GM18868 (cell line): ENCODE data around the gene PRDX1.
"Not testable (repeated sequence)": the region's sequence is repeated elsewhere in the genome, so short reads cannot be mapped to it uniquely, and the experiment has no call there.

Experiments
- ATAC-seq: cut with Tn5 transposase; IDR thresholded peaks from one replicate; pipeline ENCODE4 v1.9.1; 2021; ENCODE audit warnings: mild to moderate bottlenecking, moderate library complexity; ENCODE audit not compliant: unreplicated experiment

Gene PRDX1

DNA sequence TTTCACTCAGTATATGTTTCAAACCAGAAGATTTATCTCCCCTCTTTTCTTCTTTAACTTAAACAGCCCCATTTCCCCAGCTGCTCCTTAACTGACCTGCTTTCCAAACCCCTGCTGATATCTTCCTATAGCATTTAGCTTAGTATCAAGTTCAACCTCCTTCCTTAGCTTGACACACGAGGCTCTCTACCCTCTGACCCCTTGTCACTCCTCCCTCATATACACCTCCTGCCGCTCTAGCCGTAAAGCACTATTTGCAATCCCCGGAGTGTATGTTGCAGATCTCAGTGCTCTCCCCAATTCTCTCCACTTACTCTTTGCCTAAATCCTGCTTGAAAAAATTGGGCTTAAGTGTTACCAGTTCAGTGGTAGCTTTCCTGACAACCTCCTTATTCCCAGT lies 15.2 kb upstream of the PRDX1 start:
- ATAC-seq = no peak

DNA sequence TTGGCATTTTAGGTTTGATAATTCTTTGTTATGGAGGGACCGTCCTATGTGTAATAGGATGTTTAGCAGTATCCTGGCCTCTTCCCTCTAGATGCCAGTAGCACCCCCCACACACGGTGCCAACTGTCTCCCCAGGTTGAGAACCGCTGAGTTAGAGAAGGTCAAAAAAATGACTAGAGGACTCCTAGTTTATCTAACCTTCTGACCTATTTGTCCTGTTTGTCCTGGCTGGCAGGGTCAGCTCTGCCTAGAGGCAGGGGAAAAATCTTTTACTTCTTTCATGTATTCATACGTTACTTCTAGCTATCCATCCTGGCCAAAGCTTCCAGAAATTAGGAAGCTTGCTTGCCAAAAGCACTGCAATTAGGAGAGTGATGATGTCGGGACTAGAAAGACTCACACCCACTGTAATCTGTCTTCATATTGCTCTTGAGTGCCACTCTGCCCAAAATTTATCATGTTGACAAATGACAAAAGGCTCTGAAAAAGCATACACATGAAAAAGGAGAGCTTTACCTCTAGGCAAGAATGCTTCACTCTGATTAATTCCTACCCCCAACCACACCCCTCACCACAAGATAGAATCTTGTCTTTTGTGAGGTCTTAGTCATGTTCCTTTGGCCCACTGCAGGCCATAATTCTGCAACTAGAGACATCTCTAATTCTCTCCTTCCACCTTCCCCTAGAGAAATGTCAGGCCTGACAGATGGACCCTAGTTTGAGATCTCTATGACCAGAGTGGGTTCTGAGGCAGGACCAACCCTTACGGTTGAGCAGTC lies 14.5 kb upstream of the PRDX1 start:
- ATAC-seq = no peak

DNA sequence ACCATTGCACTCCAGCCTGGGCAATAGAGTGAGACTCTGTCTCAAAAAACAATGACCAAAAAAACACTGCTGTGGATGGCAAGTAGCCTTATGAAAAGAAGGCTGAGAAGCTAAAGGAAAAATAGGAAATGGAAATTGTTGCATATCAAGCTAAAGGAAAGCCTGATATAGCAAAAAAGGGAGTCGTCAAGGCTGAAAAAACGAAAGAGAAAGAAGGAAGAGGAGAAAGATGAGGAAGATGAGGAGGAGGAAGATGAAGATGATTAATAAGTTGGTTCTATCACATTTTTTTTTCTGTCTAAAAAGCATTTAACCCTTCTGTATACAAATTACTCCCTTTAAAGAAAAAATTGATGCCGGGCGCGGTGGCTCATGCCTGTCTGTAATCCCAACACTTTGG lies 10.2 kb upstream of the PRDX1 start:
- ATAC-seq = no peak

DNA sequence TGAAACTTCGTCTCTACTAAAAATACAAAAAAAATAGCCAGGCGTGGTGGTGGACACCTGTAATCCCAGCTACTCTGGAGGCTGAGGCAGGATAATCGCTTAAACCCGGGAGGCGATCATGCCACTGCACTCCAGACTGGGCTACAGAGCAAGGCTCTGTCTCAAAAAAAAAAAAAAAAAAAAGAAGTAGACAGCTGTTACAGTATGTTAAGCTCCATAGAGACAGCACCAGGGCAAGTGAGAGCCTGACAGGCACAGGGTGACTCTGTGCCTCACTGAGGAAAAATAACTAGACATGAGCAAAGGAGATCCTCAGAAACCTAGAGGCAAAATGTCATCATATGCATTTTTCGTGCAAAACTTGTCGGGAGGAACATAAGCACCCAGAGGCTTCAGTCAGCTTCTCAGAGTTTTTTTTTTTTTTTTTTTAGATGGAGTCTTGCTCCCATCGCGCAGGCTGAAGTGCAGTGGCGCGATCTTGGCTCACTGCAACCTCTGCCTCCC lies 9.0 kb upstream of the PRDX1 start:
- ATAC-seq = no peak

DNA sequence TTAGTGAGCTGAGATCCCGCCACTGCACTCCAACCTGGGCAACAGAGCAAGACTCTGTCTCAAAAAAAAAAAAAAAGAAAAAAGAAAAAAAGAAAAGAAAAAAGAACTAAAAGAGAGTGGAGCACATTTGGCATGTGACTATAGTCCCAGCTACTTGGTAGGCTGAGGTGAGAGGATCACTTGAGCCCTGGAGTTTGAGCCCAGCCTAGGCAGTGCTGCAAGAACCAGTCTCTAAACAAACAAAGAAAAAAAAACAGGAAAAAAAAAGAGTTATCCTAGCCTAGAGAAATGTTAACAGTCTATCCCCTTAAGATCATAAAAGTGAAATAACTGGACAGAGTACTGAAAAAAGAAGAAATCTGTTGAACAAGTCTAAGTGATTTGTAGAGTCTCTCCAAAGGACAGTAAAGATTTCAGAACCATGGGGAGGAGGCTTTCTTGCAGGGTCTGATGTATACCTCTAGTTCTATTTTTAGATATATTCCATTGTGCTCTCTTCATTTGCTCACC lies 4.5 kb upstream of the PRDX1 start:
- no peak for ATAC-seq

DNA sequence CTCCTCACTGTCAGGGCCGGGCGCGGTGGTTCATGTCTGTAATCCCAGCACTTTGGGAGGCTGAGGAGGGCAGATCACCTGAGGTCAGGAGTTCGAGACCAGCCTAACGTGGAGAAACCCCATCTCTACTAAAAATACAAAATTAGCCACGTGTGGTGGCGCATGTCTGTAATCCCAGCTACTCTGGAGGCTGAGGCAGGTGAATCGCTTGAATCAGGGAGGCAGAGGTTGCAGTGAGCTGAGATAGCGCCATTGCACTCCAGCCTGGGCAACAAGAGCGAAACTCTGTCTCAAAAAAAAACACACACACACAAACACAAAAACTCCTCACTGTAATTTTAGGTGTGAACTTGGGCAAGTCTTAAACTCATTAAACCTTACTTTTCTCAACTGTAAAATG lies 2.3 kb upstream of the PRDX1 start:
- ATAC-seq = not testable (repeated sequence)

DNA sequence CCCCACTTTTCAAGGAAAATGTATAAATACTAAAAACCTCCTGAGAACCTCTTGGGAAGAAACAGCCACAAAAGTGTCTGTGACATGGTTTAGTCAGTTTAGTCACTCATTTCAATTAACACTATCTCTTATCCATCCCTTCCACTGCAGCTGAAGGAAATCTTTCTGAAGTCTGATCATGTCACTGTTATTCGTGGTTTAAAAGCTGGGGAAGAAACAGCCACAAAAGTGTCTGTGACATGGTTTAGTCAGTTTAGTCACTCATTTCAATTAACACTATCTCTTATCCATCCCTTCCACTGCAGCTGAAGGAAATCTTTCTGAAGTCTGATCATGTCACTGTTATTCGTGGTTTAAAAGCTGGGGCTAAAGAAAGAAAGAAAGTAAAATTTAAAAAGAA lies 1.8 kb upstream of the PRDX1 start:
- not testable (repeated sequence) for ATAC-seq

DNA sequence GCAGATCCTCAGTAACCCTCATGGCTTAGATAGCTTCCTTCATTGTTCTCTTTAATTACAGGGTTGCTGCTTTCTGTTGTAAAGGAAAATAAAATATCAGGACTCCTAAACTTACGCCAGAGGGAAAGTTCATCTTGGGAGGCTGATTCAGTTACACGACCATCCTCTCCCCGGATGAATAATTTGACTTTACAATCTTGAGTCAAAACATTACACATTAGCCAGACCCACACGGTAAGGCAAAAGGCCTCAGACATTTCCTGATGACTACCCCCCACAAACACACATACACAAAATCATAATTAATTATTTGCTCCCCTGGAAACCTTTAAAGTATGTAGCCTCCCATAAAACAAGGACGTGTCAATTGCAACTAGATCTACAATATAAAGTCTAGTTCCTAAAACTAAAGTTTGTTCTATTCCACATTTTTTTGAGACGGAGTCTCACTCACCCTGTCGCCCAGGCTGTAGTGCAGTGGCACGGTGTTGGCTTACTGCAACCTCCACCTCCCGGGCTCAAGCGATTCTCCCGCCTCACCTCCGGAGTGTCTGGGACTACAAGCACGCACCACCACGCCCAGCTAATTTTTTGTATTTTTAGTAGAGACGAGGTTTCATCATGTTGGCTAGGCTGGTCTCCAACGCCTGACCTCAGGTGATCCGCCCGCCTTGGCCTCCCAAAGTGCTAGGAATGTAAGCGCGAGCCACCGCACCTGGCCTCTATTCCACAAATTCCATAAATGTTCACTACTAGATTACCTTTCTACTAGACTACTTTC lies 830 bp upstream of the PRDX1 start:
- ATAC-seq = no peak

DNA sequence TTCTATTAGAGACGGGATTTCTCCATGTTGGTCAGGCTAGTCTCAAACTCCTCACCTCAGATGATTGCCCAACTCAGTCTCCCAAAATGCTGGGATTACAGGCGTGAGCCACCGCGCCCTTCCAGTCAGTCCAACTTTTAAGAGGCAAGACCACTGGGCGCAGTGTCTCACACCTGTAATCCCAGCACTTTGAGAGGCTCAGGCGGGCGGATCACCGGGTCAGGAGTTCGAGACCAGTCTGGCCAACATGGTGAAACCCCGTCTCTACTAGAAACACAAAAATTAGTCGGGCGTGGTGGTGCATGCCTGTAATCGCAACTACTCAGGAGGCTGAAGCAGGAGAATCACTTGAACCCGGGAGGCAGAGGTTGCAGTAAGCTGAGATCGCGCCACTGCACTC lies 1.9 kb downstream of the PRDX1 start:
- ATAC-seq = not testable (repeated sequence)

DNA sequence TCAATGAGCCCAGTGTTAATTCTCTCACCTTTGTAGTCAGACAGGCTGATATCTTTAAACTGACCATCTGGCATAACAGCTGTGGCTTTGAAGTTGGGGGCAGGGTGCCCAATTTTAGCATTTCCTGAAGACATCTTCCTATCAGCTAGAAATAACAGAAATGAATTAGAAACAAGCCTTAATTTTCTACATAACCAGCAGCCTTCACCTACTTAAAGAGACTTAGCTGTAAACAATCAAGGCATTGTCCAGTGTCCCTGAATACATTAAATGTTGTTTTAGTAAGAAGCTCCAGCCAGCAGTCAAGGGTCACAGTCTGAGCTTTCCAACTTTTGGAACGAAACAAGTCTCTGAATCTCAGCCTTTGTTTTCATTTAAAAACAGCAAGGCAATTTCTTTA lies 2.8 kb downstream of the PRDX1 start:
- no peak for ATAC-seq

DNA sequence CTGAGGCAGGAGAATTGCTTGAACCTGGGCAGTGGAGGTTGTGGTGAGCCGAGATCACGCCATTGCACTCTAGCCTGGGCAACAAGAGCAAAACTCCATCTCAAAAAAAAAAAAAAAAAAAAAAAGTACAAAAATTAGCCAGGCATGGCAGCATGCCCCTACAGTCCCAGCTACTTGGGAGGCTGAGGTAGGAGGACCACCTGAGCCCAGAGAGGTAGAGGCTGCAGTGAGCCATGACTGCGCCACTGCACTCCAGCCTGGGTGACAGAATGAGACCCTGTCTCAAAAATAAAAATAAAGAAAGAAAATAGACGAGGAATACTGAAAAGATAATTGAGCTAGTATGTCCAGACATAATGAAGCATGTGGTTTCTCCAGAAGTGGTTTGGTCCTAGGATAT lies 3.3 kb downstream of the PRDX1 start:
- ATAC-seq = not testable (repeated sequence)

DNA sequence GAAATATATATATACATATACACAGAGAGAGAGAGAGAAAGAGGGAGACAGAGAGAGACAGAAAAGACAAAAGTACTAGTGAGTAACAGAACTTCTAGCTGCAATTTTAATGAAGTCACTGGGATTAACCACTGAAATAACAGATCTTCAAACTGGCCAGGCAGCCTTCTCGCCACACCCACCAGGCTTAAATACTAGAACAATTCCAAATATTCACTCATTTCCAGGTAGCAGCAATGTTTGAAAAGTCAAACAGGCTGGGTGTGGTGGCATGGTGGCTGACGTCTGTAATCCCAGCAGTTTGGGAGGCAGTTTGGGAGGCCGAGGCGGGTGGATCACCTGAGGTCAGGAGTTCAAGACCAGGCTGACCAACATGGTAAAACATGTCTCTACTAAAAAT lies 5.2 kb downstream of the PRDX1 start:
- no peak for ATAC-seq

DNA sequence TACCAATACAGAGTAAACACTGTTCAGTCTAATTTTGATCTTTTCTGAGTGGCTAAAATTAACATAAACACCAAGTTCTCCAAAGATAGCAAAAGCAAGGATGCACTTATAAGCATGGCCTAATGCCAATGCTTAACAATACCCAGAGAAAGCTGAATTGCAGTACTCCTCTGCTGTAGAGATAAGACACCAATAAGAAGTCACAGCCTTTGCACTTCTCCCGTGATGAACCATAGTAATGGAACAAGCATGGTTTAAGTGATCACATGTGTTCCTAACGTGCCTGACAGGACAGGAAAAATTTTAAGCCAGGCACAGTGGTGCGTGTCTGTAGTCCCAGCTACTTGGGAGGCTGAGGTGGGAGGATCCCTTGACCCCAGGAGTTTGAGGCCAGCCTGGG lies 5.6 kb downstream of the PRDX1 start:
- no peak for ATAC-seq

DNA sequence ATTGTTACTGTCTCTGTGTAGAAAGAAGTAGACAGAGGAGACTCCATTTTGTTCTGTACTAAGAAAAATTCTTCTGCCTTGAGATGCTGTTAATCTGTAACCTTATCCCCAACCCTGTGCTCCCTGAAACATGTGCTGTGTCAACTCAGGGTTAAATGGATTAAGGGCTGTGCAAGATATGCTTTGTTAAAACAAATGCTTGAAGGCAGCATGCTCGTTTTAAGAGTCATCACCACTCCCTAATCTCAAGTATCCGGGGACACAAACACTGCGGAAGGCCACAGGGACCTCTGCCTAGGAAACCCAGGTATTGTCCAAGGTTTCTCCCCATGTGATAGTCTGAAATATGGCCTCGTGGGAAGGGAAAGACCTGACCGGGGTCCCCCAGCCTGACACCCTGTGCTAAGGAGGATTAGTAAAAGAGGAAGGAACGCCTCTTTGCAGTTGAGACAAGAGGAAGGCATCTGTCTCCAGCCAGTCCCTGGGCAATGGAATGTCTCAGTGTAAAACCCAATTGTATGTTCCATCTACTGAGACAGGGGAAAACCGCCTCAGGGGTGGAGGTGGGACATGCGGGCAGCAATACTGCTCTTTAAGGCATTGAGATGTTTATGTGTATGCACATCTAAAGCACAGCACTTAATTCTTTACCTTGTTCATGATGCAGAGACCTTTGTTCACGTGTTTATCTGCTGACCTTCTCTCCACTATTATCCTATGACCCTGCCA lies 8.0 kb downstream of the PRDX1 start:
- ATAC-seq = not testable (repeated sequence)

DNA sequence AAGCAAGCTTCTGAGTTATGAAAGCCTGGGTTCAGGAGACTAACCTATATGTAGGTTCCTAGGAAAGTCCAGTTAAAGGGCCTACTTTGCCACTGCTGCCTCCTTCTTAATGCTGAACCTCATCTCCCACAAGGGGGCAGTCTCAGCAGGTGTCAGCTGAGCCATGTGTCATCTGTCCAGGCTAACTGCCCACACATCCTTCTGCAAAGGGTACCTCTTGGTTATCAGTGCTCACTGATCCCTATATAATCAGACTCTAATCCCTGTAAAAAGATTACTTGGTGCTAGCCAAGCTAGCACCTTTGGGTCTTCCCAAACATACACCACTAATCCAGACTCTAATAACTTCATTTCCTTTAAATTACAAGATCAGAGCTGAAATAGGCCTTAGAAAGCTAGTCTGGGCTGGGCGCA lies 9.0 kb downstream of the PRDX1 start:
- no peak for ATAC-seq

DNA sequence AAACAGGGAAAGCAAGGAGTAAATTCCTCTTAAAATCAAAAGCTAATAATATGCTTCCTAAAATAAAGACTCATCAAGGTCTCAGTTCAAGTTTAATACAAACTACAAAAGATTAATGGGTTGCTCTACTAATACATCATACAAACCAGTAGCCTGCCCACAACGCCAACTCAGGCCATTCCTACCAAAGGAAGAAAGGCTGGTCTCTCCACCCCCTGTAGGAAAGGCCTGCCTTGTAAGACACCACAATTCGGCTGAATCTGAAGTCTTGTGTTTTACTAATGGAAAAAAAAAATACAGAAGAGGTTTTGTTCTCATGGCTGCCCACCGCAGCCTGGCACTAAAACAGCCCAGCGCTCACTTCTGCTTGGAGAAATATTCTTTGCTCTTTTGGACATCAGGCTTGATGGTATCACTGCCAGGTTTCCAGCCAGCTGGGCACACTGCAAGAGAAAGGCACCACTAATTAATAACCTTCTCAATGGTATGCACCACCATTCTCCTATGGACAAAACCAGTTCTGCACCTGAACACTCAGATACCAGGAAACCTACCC lies 10.6 kb downstream of the PRDX1 start:
- ATAC-seq = no peak

DNA sequence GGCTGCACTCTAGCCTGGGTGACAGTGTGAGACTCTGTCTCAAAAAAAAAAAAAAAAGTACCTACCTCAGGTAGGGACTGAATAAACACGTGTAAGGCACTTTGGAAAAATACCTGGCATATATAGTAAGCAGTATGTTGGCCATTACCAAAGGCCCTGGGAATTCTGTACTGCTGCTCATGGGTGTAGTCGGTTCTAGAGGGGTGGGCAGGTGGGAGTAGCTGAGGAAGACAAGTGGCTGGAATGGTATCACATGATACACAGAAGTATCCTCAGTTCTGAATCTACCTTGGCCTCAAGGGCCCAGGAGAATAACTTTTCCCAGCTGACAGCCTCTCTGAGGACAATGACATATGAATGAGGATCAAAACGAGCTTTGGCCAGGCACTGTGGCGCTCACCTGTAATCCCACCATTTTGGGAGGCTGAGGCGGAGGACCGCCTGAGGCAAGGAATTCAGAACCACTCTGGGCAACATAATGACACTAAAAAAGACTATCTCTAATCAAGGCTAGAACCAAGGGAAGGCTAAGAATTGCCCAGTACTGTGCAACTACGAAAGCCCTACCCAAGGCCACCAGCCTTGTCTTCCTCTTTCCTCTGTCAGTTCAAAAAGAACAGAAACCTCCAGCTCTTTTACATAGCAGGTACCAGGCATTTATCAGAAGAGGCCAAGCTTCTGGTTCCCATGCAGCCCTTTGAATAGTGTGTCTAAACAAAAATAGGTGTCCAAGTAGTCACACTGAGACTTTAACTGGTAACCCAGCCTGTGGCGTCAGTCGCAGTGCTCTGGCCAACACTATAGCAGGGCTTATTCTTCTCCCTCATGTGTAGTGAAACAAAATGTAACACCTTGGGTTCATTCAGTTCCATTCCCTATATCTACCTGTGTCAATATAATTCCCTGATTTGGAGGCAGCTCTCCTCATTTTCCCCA lies 11.4 kb downstream of the PRDX1 start:
- no peak for ATAC-seq

DNA sequence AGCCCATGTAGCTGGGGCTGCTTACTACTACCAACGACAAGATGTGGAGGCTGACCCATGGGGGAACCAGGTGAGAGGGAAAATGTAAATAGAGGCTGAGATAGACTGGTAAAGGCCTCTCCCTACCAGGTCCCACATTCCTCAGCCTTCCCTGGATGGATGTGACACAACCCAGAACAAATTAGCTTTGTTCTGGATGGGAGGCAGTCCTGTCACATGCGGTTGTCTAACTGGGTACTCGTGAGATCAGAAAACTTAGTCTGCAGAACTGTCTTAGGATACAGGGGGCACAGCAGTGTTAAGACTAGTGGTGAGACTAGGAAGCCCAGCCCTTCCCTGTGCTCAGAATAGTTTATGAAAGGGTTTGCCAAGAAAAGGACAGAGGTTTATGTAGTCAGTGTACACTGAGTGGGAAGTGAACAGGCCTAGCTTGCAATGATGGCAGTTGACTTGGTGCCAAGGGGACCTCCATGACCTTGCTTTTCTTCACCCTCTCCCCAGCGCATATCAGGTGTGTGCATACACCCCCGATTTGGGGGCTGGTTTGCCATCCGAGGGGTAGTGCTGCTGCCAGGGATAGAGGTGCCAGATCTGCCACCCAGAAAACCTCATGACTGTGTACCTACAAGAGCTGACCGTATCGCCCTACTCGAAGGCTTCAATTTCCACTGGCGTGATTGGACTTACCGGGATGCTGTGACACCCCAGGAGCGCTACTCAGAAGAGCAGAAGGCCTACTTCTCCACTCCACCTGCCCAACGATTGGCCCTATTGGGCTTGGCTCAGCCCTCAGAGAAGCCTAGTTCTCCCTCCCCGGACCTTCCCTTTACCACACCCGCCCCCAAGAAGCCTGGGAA lies 13.2 kb downstream of the PRDX1 start:
- no peak for ATAC-seq

DNA sequence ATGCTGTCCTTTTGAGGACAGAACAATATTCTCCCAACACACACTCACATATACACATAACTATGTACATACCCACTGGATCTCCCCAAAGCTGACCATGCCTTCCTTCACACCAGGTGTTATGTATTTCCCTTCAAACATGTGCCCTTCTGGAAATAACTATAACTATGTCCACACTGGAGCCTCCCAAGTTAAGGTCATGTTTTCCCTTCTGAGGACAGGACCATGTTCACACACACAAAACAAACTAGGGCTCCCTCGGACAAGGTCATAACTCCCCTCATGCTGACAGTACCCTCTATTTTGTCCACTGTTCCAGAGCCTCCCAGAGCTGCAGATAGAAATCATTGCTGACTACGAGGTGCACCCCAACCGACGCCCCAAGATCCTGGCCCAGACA lies 13.8 kb downstream of the PRDX1 start:
- no peak for ATAC-seq
